ENCODE results near the gene ATRX.

DNA sequence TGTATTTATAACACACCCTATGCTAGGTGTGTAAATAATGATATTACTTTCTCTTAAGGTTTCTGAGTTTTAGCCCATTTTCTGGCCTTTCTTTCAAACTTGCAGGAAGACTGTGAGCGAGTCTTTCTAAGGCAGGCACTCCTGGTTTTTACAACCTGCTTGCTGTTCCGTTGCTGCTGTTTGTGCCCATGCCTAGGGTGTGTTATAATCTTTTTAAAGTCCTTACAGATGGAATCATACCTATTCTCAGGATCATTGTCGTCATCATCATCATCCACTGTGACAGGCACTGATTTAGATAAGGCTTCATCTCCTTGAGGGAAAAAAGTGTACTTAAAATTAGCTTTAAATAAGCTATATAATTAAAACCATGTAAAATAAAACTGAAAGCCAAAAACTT lies 110.0 kb downstream of the ATRX start:
- TF ChIP-seq, protein P1, sequence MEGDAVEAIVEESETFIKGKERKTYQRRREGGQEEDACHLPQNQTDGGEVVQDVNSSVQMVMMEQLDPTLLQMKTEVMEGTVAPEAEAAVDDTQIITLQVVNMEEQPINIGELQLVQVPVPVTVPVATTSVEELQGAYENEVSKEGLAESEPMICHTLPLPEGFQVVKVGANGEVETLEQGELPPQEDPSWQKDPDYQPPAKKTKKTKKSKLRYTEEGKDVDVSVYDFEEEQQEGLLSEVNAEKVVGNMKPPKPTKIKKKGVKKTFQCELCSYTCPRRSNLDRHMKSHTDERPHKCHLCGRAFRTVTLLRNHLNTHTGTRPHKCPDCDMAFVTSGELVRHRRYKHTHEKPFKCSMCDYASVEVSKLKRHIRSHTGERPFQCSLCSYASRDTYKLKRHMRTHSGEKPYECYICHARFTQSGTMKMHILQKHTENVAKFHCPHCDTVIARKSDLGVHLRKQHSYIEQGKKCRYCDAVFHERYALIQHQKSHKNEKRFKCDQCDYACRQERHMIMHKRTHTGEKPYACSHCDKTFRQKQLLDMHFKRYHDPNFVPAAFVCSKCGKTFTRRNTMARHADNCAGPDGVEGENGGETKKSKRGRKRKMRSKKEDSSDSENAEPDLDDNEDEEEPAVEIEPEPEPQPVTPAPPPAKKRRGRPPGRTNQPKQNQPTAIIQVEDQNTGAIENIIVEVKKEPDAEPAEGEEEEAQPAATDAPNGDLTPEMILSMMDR (IDR thresholded peaks at IDR 0.05) = no peak
- no peak for TF ChIP-seq TAF1 (IDR thresholded peaks at IDR 0.05; ENCODE audit: borderline replicate concordance, low read depth, low read length)
- no peak for TF ChIP-seq MEF2A (IDR thresholded peaks at IDR 0.05; ENCODE audit: borderline replicate concordance, low read depth)
- no peak for TF ChIP-seq SIN3A (IDR thresholded peaks at IDR 0.05; ENCODE audit: borderline replicate concordance, low read depth, low read length)
- TF ChIP-seq RCOR1 (IDR thresholded peaks at IDR 0.05; ENCODE audit: low read length) = no peak
- TF ChIP-seq ZBTB33 (IDR thresholded peaks at IDR 0.05; ENCODE audit: borderline replicate concordance, low read depth) = no peak
- TF ChIP-seq POLR2AphosphoS5 (IDR thresholded peaks at IDR 0.05; ENCODE audit: low read depth, low read length) = no peak

All from SK-N-SH (cell line).